K562 (cell line): ENCODE measurements around the gene DTX3. TPM values are rescaled to one million over a fixed set of nuclear protein-coding genes. Genes with fewer than 3 reads are reported as not detected.
A peak's percentile ranks its signal among the peaks of the same experiment; 100 is the strongest.

Experiments
- ATAC-seq: fragments of 200-7000 bp; cut with Tn5 transposase; 3 replicates; pipeline ENCODE4 v1.9.1; 2020; ENCODE audit warnings: moderate library complexity
- BruUV-seq: library from RNA; stranded (reverse); fragments of 400-500 nt; replicated peaks from 2 replicates; lab custom pipeline; 2021; lab: Mats Ljungman, UMichigan
- CTCF ChIA-PET: fragments of 300-600 bp; formaldehyde crosslinking; extraction: SDS; loops from one replicate; lab custom pipeline; 2021; ENCODE audit warnings: low intra/inter-chr PET ratio; lab: Yijun Ruan, JAX
- POLR2A ChIA-PET: fragments of 300-600, 350-650 bp; sonication (Branson Sonifier 250); formaldehyde crosslinking; extraction: SDS; loops from one replicate; lab custom pipeline; 2021; ENCODE audit warnings: antibody characterized with exemption, inconsistent platforms; lab: Yijun Ruan, JAX
- DNase-seq, 4 experiments: peaks; one replicate each; pipeline versions ENCODE4 v3.0.0 to v3.0.0-alpha.2; 2011 to 2018; ENCODE audit warnings: low spot score in 3 of 4, mixed read lengths in 3 of 4; ENCODE audit errors: extremely low read depth in 1 of 4
- FAIRE-seq: peaks from 2 replicates; lab custom pipeline; 2011; peaks lifted over from hg19 to GRCh38; lab: Jason Lieb, UNC
- H2AFZ ChIP-seq: 2 replicates; pipeline ENCODE4 v1.6.0; 2011; ENCODE audit warnings: low read depth, low read length, control low read depth, inconsistent platforms
- H3K27ac ChIP-seq: fragments of 200-600 bp; 3 replicates; pipeline ENCODE4 v1.8.0; 2011; ENCODE audit warnings: low read depth, mild to moderate bottlenecking, control low read depth, inconsistent platforms, low read length, moderate library complexity, mixed read lengths; ENCODE audit errors: extremely low read depth
- H3K27me3 ChIP-seq, 2 experiments: fragments of 300-600 bp in 1 of 2; 2 replicates in 1 of 2; 3 replicates in 1 of 2; pipeline versions ENCODE4 v1.6.0 to v1.8.0; 2011; ENCODE audit warnings: inconsistent platforms in 2 of 2, low read length in 2 of 2, mild to moderate bottlenecking in 1 of 2, mixed read lengths in 1 of 2, moderate library complexity in 1 of 2; ENCODE audit not compliant: control insufficient read depth in 2 of 2, insufficient read depth in 2 of 2
- H3K36me3 ChIP-seq: fragments of 300-600 bp; 3 replicates; pipeline ENCODE4 v1.8.0; 2011; ENCODE audit warnings: mild to moderate bottlenecking, low read length, inconsistent platforms; ENCODE audit not compliant: control insufficient read depth, insufficient read depth
- H3K4me1 ChIP-seq, 2 experiments: fragments of 200-600 bp in 1 of 2; replicated peaks in 1 of 2; 2 replicates in 1 of 2; 3 replicates in 1 of 2; pipeline versions ENCODE4 v1.5.1 to v1.8.0; 2011; ENCODE audit warnings: inconsistent platforms in 2 of 2, low read length in 2 of 2, mild to moderate bottlenecking in 1 of 2, mixed read lengths in 1 of 2, moderate library complexity in 1 of 2; ENCODE audit not compliant: control insufficient read depth in 2 of 2, insufficient read depth in 2 of 2
- H3K4me2 ChIP-seq: 2 replicates; pipeline ENCODE4 v1.6.1; 2011; ENCODE audit warnings: low read length, control low read depth, inconsistent platforms, mixed read lengths; ENCODE audit not compliant: insufficient read depth
- H3K4me3 ChIP-seq: fragments of 200-600 bp; sonication (generic), shearing (Covaris generic); 2 replicates; pipeline ENCODE4 v1.5.1; 2016; ENCODE audit warnings: control low read depth, inconsistent platforms
- H3K79me2 ChIP-seq: fragments of 200-600 bp; 3 replicates; pipeline ENCODE4 v1.8.0; 2011; ENCODE audit warnings: low read length, inconsistent platforms; ENCODE audit not compliant: control insufficient read depth, insufficient read depth
- H3K9ac ChIP-seq, 2 experiments: 2 replicates each; pipeline versions ENCODE4 v1.6.0 to v1.6.1; 2011; ENCODE audit warnings: low read depth in 2 of 2, low read length in 2 of 2, control low read depth in 1 of 2, inconsistent platforms in 1 of 2, mild to moderate bottlenecking in 1 of 2, mixed read lengths in 1 of 2; ENCODE audit not compliant: insufficient read depth in 1 of 2
- H3K9me1 ChIP-seq: one replicate; pipeline ENCODE4 v1.6.0; 2011; ENCODE audit warnings: inconsistent platforms, mild to moderate bottlenecking, low read length, moderate library complexity; ENCODE audit not compliant: control insufficient read depth, insufficient read depth
- H3K9me3 ChIP-seq: replicated peaks from 2 replicates; pipeline ENCODE4 v1.5.1; 2011; ENCODE audit warnings: low read depth, low read length, inconsistent platforms; ENCODE audit not compliant: control insufficient read depth, insufficient read depth
- H4K20me1 ChIP-seq: replicated peaks from 2 replicates; pipeline ENCODE4 v1.6.1; 2011; ENCODE audit warnings: low read length, inconsistent platforms, mixed read lengths; ENCODE audit not compliant: control insufficient read depth, insufficient read depth
- CSDE1 ChIP-seq, 2 experiments: fragments of 450-650 bp; IDR thresholded peaks; 2 replicates each; pipeline ENCODE4 v1.6.1; 2016; ENCODE audit warnings: mild to moderate bottlenecking in 1 of 2
- JUND ChIP-seq, 2 experiments: IDR thresholded peaks; 2 replicates in 1 of 2; 3 replicates in 1 of 2; pipeline ENCODE4 v1.6.1; 2011; ENCODE audit warnings: borderline replicate concordance in 2 of 2, low read depth in 2 of 2, low read length in 2 of 2, improper control_type of control experiment in 1 of 2, missing biosample characterization in 1 of 2, missing genetic modification characterization in 1 of 2, missing genetic modification reagents in 1 of 2
- ZNF589 ChIP-seq: fragments of 200-800 bp; sonication (Bioruptor generic); IDR thresholded peaks from 2 replicates; pipeline ENCODE4 v1.6.1; 2016; ENCODE audit warnings: low read depth, missing genetic modification characterization, missing compliant biosample characterization
- WGBS: fragments of 100-300 bp; shearing (Covaris generic); methylation state at CpG from one replicate; pipeline ENCODE4 v1.1.6; 2016; ENCODE audit warnings: low coverage, mixed read lengths; ENCODE audit not compliant: insufficient coverage; ENCODE audit errors: missing lambda C conversion rate; 5-methylcytosine and 5-hydroxymethylcytosine counted together
- in situ Hi-C: fragments of 300-500 bp; cut with MboI; formaldehyde crosslinking; loops from 4 replicates; pipeline ENCODE4 v1.15.0; 2018; ENCODE audit warnings: inconsistent platforms, mixed read lengths
- intact Hi-C: fragments of 100-400 bp; cut with micrococcal nuclease; formaldehyde crosslinking; loops from 2 replicates; pipeline ENCODE4 v1.14.2; 2022
- polyA plus RNA-seq, 8 experiments: library from polyadenylated mRNA; depleted of rRNA in 4 of 8; stranded (reverse) in 5 of 8; unstranded in 3 of 8; fragments of >200 nt; fragmentation: Nextera tagmentation in 2 of 8; fragmentation: Illumina TruSeq in 1 of 8; extraction: Ambion mirVana in 2 of 8; extraction: Trizol in 1 of 8; gene quantifications; 2 replicates each; pipeline versions ENCODE4 v1.2.1 to v1.2.3, GENCODE V29; 2011 to 2014; ENCODE audit warnings: inconsistent platforms in 1 of 8, missing spikeins in 1 of 8
- total RNA-seq, 7 experiments: library from RNA; depleted of rRNA in 6 of 7; stranded (reverse); fragments of >200 nt in 6 of 7; fragmentation: Illumina TruSeq in 2 of 7; extraction: Trizol in 2 of 7; gene quantifications; 2 replicates each; pipeline versions ENCODE4 v1.2.1 to v1.2.3, GENCODE V29; 2011 to 2021; ENCODE audit warnings: low replicate concordance in 1 of 7
- TF ChIP-seq, protein P1 (sequence below), 2 experiments: fragments of 450-650 bp; conservative IDR thresholded peaks; 2 replicates each; pipeline ENCODE4 v1.6.1; 2017; ENCODE audit warnings: mild to moderate bottlenecking in 2 of 2, moderate library complexity in 2 of 2
- TF ChIP-seq, protein P2 (sequence below): sonication (generic); formaldehyde crosslinking; IDR thresholded peaks from 2 replicates; pipeline ENCODE4 v1.8.1; 2023; ENCODE audit warnings: mild to moderate bottlenecking, missing genetic modification reagents

The DTX3 gene
- total and polyA plus RNA-seq, 9 of the 15 experiments (the other 6 are each of a cell fraction or from before 2014, with no cell fraction given): 0.03 to 0.09 (median 0.06) TPM; not detected in 6

DNA sequence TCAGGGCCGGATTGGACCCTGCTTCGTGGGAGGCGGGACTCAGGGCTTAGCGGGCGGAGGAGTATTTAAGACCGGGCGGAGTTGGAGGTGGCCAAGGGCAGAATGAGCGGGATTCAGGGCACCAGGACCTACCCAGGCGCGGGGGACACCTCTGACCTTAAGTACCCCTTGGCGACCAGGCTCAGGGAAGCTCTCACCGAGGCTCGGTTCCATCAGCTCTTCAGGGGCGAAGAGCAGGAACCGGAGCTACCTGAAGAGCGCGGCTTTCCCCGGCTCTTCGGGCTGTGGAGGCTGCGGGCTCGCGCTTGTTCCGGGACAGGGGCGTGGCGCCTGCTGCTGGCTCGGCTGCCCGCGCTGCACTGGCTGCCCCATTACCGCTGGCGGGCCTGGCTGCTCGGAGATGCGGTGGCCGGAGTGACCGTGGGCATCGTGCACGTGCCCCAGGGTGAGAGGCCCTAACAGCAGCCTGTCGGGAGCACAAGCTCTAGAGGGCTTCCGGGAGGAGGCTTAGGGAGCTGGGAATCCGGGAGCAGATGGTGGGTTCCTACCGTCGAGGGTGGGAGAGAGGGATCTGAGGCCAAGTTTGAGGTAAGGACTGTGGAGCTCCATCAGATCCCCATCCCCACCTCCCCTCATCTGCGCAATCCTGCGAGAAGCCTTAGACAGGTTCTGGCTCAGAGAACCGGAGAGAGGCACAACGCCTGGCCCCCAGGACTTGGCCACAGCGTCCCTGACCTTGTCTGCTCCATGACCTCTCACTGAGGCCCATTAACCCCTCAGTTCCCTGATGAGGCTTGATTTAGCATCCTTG lies 15.0 kb downstream of the DTX3 start:
- in situ Hi-C loops: no loop called here
- Histone ChIP-seq H3K4me1 (peaks cover 34 to 42% of the 10 kb centered on the region in 2 experiments), H3K9me3 (no peaks in the 10 kb centered on the region), H3K27ac (no peak overlapping the region), H3K9me1 (no peaks in the 10 kb centered on the region), H3K79me2 (no peaks in the 10 kb centered on the region), H3K9ac (no peak overlapping the region), H3K27me3 (no peaks in the 10 kb centered on the region), H4K20me1 (no peaks in the 10 kb centered on the region), H2AFZ (no peak overlapping the region), H3K4me2 (no peak overlapping the region), H3K4me3 (no peak overlapping the region), H3K36me3 (peaks cover 16% of the 10 kb centered on the region; the same call in 2 of the 3 replicates)
- FAIRE-seq (no peak), ATAC-seq (no peak), DNase-seq (no peak)
- no TSS peak for BruUV-seq
- POLR2A ChIA-PET: interaction anchor here (1.3 to 1.4 kb wide), 2 partner anchors 13 to 99 kb away, joined by 5 to 6 read pairs; partner anchors contain the start of genes B4GALNT1 and DDIT3
- WGBS: 78% methylated on average over 38 of the region's 46 CpGs
- CTCF ChIA-PET: no interaction called here
- intact Hi-C loops: loop anchor here (5.0 kb wide), 1 partner anchor 97 kb away; the partner anchor contains the start of genes DDIT3 and MBD6
- TF ChIP-seq CSDE1 (IDR thresholded peaks at IDR 0.05) (no peak), JUND (IDR thresholded peaks at IDR 0.05; ENCODE audit: borderline replicate concordance, low read depth, low read length) (no peak), JUND (tag; IDR thresholded peaks at IDR 0.05; ENCODE audit: borderline replicate concordance, low read depth, low read length) (no peak), ZNF589 (CRISPR knock-in tag) (no peak)
- TF ChIP-seq, protein P1, sequence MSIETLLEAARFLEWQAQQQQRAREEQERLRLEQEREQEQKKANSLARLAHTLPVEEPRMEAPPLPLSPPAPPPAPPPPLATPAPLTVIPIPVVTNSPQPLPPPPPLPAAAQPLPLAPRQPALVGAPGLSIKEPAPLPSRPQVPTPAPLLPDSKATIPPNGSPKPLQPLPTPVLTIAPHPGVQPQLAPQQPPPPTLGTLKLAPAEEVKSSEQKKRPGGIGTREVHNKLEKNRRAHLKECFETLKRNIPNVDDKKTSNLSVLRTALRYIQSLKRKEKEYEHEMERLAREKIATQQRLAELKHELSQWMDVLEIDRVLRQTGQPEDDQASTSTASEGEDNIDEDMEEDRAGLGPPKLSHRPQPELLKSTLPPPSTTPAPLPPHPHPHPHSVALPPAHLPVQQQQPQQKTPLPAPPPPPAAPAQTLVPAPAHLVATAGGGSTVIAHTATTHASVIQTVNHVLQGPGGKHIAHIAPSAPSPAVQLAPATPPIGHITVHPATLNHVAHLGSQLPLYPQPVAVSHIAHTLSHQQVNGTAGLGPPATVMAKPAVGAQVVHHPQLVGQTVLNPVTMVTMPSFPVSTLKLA (conservative IDR thresholded peaks at IDR 0.05): no peak
- TF ChIP-seq, protein P2, sequence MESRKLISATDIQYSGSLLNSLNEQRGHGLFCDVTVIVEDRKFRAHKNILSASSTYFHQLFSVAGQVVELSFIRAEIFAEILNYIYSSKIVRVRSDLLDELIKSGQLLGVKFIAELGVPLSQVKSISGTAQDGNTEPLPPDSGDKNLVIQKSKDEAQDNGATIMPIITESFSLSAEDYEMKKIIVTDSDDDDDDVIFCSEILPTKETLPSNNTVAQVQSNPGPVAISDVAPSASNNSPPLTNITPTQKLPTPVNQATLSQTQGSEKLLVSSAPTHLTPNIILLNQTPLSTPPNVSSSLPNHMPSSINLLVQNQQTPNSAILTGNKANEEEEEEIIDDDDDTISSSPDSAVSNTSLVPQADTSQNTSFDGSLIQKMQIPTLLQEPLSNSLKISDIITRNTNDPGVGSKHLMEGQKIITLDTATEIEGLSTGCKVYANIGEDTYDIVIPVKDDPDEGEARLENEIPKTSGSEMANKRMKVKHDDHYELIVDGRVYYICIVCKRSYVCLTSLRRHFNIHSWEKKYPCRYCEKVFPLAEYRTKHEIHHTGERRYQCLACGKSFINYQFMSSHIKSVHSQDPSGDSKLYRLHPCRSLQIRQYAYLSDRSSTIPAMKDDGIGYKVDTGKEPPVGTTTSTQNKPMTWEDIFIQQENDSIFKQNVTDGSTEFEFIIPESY: peak; percentile 85; the same call in 1 of the 2 replicates
